Measurements from ENCODE around the gene RALY.

The RALY gene

GRCh38 chr20:34010405-34010931 lies 16.8 kb downstream of the RALY start:
- TF ChIP-seq RARB (CRISPR knock-in tag; IDR thresholded peaks at IDR 0.05) (no peak), OSR1 (CRISPR knock-in tag; IDR thresholded peaks at IDR 0.05) (no peak), ISL1 (CRISPR knock-in tag; IDR thresholded peaks at IDR 0.05) (no peak), BACH2 (CRISPR knock-in tag; IDR thresholded peaks at IDR 0.05; ENCODE audit: borderline replicate concordance) (no peak), ZNF565 (CRISPR knock-in tag; conservative IDR thresholded peaks at IDR 0.05; ENCODE audit: low read depth) (no peak), ZFP3 (CRISPR knock-in tag; IDR thresholded peaks at IDR 0.05) (no peak), ZNF8 (CRISPR knock-in tag; IDR thresholded peaks at IDR 0.05) (no peak), TCF4 (CRISPR knock-in tag; IDR thresholded peaks at IDR 0.05; ENCODE audit: borderline replicate concordance) (no peak), ESRRG (CRISPR knock-in tag; IDR thresholded peaks at IDR 0.05) (no peak), GLIS3 (CRISPR knock-in tag; IDR thresholded peaks at IDR 0.05) (no peak), CSDC2 (CRISPR knock-in tag; IDR thresholded peaks at IDR 0.05) (no peak), ZC3H10 (CRISPR knock-in tag; IDR thresholded peaks at IDR 0.05) (no peak), ZNF70 (CRISPR knock-in tag; IDR thresholded peaks at IDR 0.05) (no peak)
- TF ChIP-seq, protein P1, sequence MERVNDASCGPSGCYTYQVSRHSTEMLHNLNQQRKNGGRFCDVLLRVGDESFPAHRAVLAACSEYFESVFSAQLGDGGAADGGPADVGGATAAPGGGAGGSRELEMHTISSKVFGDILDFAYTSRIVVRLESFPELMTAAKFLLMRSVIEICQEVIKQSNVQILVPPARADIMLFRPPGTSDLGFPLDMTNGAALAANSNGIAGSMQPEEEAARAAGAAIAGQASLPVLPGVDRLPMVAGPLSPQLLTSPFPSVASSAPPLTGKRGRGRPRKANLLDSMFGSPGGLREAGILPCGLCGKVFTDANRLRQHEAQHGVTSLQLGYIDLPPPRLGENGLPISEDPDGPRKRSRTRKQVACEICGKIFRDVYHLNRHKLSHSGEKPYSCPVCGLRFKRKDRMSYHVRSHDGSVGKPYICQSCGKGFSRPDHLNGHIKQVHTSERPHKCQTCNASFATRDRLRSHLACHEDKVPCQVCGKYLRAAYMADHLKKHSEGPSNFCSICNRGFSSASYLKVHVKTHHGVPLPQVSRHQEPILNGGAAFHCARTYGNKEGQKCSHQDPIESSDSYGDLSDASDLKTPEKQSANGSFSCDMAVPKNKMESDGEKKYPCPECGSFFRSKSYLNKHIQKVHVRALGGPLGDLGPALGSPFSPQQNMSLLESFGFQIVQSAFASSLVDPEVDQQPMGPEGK (CRISPR knock-in tag; IDR thresholded peaks at IDR 0.05; ENCODE audit: borderline replicate concordance), result no peak
- TF ChIP-seq, protein P2, sequence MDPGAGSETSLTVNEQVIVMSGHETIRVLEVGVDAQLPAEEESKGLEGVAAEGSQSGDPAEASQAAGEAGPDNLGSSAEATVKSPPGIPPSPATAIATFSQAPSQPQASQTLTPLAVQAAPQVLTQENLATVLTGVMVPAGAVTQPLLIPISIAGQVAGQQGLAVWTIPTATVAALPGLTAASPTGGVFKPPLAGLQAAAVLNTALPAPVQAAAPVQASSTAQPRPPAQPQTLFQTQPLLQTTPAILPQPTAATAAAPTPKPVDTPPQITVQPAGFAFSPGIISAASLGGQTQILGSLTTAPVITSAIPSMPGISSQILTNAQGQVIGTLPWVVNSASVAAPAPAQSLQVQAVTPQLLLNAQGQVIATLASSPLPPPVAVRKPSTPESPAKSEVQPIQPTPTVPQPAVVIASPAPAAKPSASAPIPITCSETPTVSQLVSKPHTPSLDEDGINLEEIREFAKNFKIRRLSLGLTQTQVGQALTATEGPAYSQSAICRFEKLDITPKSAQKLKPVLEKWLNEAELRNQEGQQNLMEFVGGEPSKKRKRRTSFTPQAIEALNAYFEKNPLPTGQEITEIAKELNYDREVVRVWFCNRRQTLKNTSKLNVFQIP (CRISPR knock-in tag; IDR thresholded peaks at IDR 0.05; ENCODE audit: borderline replicate concordance, low read depth), result no peak
- TF ChIP-seq, protein P3, sequence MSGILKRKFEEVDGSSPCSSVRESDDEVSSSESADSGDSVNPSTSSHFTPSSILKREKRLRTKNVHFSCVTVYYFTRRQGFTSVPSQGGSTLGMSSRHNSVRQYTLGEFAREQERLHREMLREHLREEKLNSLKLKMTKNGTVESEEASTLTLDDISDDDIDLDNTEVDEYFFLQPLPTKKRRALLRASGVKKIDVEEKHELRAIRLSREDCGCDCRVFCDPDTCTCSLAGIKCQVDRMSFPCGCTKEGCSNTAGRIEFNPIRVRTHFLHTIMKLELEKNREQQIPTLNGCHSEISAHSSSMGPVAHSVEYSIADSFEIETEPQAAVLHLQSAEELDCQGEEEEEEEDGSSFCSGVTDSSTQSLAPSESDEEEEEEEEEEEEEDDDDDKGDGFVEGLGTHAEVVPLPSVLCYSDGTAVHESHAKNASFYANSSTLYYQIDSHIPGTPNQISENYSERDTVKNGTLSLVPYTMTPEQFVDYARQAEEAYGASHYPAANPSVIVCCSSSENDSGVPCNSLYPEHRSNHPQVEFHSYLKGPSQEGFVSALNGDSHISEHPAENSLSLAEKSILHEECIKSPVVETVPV (CRISPR knock-in tag; IDR thresholded peaks at IDR 0.05), result no peak
- ATAC-seq, result no peak

- ATAC-seq, result no peak
- TF ChIP-seq ZFP30 (CRISPR knock-in tag; IDR thresholded peaks at IDR 0.05) (no peak), CSDC2 (CRISPR knock-in tag; IDR thresholded peaks at IDR 0.05) (no peak), BACH2 (CRISPR knock-in tag; IDR thresholded peaks at IDR 0.05; ENCODE audit: borderline replicate concordance) (no peak), TOX (CRISPR knock-in tag; IDR thresholded peaks at IDR 0.05; ENCODE audit: borderline replicate concordance) (no peak), TCF4 (CRISPR knock-in tag; IDR thresholded peaks at IDR 0.05; ENCODE audit: borderline replicate concordance) (no peak), ZFP3 (CRISPR knock-in tag; IDR thresholded peaks at IDR 0.05) (no peak), ESRRG (CRISPR knock-in tag; IDR thresholded peaks at IDR 0.05) (no peak)
- TF ChIP-seq, protein P2 (CRISPR knock-in tag; IDR thresholded peaks at IDR 0.05; ENCODE audit: borderline replicate concordance, low read depth), result no peak
Observed at GRCh38 chr20:34011275-34011674, 17.6 kb downstream of the RALY start.

DNA sequence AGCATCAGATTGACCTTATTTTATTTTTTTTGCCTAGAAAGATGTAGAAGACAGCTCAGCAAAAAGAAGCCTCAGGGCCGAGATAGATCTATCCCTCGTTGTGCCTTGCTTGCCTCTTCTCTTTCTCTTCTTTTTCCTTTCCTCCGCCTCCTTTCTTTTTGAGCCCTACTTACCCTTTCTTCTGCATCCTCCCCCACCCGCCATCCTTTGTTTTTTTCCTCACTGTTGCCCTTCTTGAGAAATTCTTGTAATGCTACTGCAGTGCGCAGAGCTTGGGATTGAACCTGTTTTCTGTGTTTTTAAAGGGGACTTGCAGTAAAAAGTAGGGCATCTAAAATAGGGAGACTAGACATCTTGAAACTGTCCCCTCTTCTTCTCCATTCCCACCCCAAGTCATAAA lies 18.6 kb downstream of the RALY start:
- TF ChIP-seq ZFP30 (CRISPR knock-in tag; IDR thresholded peaks at IDR 0.05), result no peak
- no peak for TF ChIP-seq ZFP3 (CRISPR knock-in tag; IDR thresholded peaks at IDR 0.05)
- no peak for TF ChIP-seq TOX (CRISPR knock-in tag; IDR thresholded peaks at IDR 0.05; ENCODE audit: borderline replicate concordance)
- TF ChIP-seq, protein P2 (CRISPR knock-in tag; IDR thresholded peaks at IDR 0.05; ENCODE audit: borderline replicate concordance, low read depth), result no peak
- TF ChIP-seq, protein P4, sequence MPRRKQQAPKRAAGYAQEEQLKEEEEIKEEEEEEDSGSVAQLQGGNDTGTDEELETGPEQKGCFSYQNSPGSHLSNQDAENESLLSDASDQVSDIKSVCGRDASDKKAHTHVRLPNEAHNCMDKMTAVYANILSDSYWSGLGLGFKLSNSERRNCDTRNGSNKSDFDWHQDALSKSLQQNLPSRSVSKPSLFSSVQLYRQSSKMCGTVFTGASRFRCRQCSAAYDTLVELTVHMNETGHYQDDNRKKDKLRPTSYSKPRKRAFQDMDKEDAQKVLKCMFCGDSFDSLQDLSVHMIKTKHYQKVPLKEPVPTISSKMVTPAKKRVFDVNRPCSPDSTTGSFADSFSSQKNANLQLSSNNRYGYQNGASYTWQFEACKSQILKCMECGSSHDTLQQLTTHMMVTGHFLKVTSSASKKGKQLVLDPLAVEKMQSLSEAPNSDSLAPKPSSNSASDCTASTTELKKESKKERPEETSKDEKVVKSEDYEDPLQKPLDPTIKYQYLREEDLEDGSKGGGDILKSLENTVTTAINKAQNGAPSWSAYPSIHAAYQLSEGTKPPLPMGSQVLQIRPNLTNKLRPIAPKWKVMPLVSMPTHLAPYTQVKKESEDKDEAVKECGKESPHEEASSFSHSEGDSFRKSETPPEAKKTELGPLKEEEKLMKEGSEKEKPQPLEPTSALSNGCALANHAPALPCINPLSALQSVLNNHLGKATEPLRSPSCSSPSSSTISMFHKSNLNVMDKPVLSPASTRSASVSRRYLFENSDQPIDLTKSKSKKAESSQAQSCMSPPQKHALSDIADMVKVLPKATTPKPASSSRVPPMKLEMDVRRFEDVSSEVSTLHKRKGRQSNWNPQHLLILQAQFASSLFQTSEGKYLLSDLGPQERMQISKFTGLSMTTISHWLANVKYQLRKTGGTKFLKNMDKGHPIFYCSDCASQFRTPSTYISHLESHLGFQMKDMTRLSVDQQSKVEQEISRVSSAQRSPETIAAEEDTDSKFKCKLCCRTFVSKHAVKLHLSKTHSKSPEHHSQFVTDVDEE (CRISPR knock-in tag; IDR thresholded peaks at IDR 0.05), result no peak
- TF ChIP-seq CSDC2 (CRISPR knock-in tag; IDR thresholded peaks at IDR 0.05), result no peak
- ATAC-seq, result no peak
